Hematopoietic multipotent progenitor cell treated with erythropoietin and hydrocortisone succinate and interleukin-3 and kit ligand, for 15 days (in vitro differentiated cells): ENCODE data around the gene CFAP410.

Experiments used
- DNase-seq: peaks from one replicate; pipeline ENCODE4 v3.0.0-alpha.2; 2015; ENCODE audit warnings: low spot score

Gene CFAP410

GRCh38 chr21:44298301-44298700 lies 40.9 kb downstream of the CFAP410 start:
- DNase-seq = no peak

- DNase-seq = peak; percentile 48
Observed at GRCh38 chr21:44297525-44298290, 41.5 kb downstream of the CFAP410 start.

GRCh38 chr21:44296916-44297315 lies 42.3 kb downstream of the CFAP410 start:
- DNase-seq = no peak

GRCh38 chr21:44296103-44296519 lies 43.1 kb downstream of the CFAP410 start:
- DNase-seq = no peak

- DNase-seq = no peak
Observed at GRCh38 chr21:44295646-44296045, 43.5 kb downstream of the CFAP410 start.

- DNase-seq = no peak
Observed at GRCh38 chr21:44295163-44295573, 44.0 kb downstream of the CFAP410 start.

- no peak for DNase-seq
Observed at GRCh38 chr21:44294391-44295162, 44.6 kb downstream of the CFAP410 start.

GRCh38 chr21:44293551-44294231 lies 45.5 kb downstream of the CFAP410 start:
- no peak for DNase-seq

GRCh38 chr21:44292812-44293195 lies 46.4 kb downstream of the CFAP410 start:
- no peak for DNase-seq

- no peak for DNase-seq
Observed at GRCh38 chr21:44291936-44292811, 47.0 kb downstream of the CFAP410 start.

GRCh38 chr21:44291078-44291935 lies 47.9 kb downstream of the CFAP410 start:
- no peak for DNase-seq

GRCh38 chr21:44290327-44291077 lies 48.7 kb downstream of the CFAP410 start:
- DNase-seq = no peak

- no peak for DNase-seq
Observed at GRCh38 chr21:44289381-44290010, 49.7 kb downstream of the CFAP410 start.

GRCh38 chr21:44288251-44289110 lies 50.7 kb downstream of the CFAP410 start:
- no peak for DNase-seq

GRCh38 chr21:44286716-44287632 lies 52.2 kb downstream of the CFAP410 start:
- DNase-seq = no peak

- no peak for DNase-seq
Observed at GRCh38 chr21:44286086-44286715, 53.0 kb downstream of the CFAP410 start.
